K562 (cell line): ENCODE measurements around the gene CSF2. TPM values are rescaled to one million over a fixed set of nuclear protein-coding genes. Genes with fewer than 3 reads are reported as not detected.

Source experiments
- ATAC-seq: fragments of 200-7000 bp; cut with Tn5 transposase; 3 replicates; pipeline ENCODE4 v1.9.1; 2020; ENCODE audit warnings: moderate library complexity
- BruUV-seq: library from RNA; stranded (reverse); fragments of 400-500 nt; replicated peaks from 2 replicates; lab custom pipeline; 2021; lab: Mats Ljungman, UMichigan
- CTCF ChIA-PET: fragments of 300-600 bp; formaldehyde crosslinking; extraction: SDS; loops from one replicate; lab custom pipeline; 2021; ENCODE audit warnings: low intra/inter-chr PET ratio; lab: Yijun Ruan, JAX
- POLR2A ChIA-PET: fragments of 300-600, 350-650 bp; sonication (Branson Sonifier 250); formaldehyde crosslinking; extraction: SDS; loops from one replicate; lab custom pipeline; 2021; ENCODE audit warnings: antibody characterized with exemption, inconsistent platforms; lab: Yijun Ruan, JAX
- DNase-seq, 4 experiments: peaks; one replicate each; pipeline versions ENCODE4 v3.0.0 to v3.0.0-alpha.2; 2011 to 2018; ENCODE audit warnings: low spot score in 3 of 4, mixed read lengths in 3 of 4; ENCODE audit errors: extremely low read depth in 1 of 4
- FAIRE-seq: peaks from 2 replicates; lab custom pipeline; 2011; peaks lifted over from hg19 to GRCh38; lab: Jason Lieb, UNC
- H2AFZ ChIP-seq: 2 replicates; pipeline ENCODE4 v1.6.0; 2011; ENCODE audit warnings: low read depth, low read length, control low read depth, inconsistent platforms
- H3K27ac ChIP-seq: fragments of 200-600 bp; 3 replicates; pipeline ENCODE4 v1.8.0; 2011; ENCODE audit warnings: low read depth, mild to moderate bottlenecking, control low read depth, inconsistent platforms, low read length, moderate library complexity, mixed read lengths; ENCODE audit errors: extremely low read depth
- H3K27me3 ChIP-seq, 2 experiments: fragments of 300-600 bp in 1 of 2; 2 replicates in 1 of 2; 3 replicates in 1 of 2; pipeline versions ENCODE4 v1.6.0 to v1.8.0; 2011; ENCODE audit warnings: inconsistent platforms in 2 of 2, low read length in 2 of 2, mild to moderate bottlenecking in 1 of 2, mixed read lengths in 1 of 2, moderate library complexity in 1 of 2; ENCODE audit not compliant: control insufficient read depth in 2 of 2, insufficient read depth in 2 of 2
- H3K36me3 ChIP-seq: fragments of 300-600 bp; 3 replicates; pipeline ENCODE4 v1.8.0; 2011; ENCODE audit warnings: mild to moderate bottlenecking, low read length, inconsistent platforms; ENCODE audit not compliant: control insufficient read depth, insufficient read depth
- H3K4me1 ChIP-seq, 2 experiments: fragments of 200-600 bp in 1 of 2; replicated peaks in 1 of 2; 2 replicates in 1 of 2; 3 replicates in 1 of 2; pipeline versions ENCODE4 v1.5.1 to v1.8.0; 2011; ENCODE audit warnings: inconsistent platforms in 2 of 2, low read length in 2 of 2, mild to moderate bottlenecking in 1 of 2, mixed read lengths in 1 of 2, moderate library complexity in 1 of 2; ENCODE audit not compliant: control insufficient read depth in 2 of 2, insufficient read depth in 2 of 2
- H3K4me2 ChIP-seq: 2 replicates; pipeline ENCODE4 v1.6.1; 2011; ENCODE audit warnings: low read length, control low read depth, inconsistent platforms, mixed read lengths; ENCODE audit not compliant: insufficient read depth
- H3K4me3 ChIP-seq: fragments of 200-600 bp; sonication (generic), shearing (Covaris generic); 2 replicates; pipeline ENCODE4 v1.5.1; 2016; ENCODE audit warnings: control low read depth, inconsistent platforms
- H3K79me2 ChIP-seq: fragments of 200-600 bp; 3 replicates; pipeline ENCODE4 v1.8.0; 2011; ENCODE audit warnings: low read length, inconsistent platforms; ENCODE audit not compliant: control insufficient read depth, insufficient read depth
- H3K9ac ChIP-seq, 2 experiments: 2 replicates each; pipeline versions ENCODE4 v1.6.0 to v1.6.1; 2011; ENCODE audit warnings: low read depth in 2 of 2, low read length in 2 of 2, control low read depth in 1 of 2, inconsistent platforms in 1 of 2, mild to moderate bottlenecking in 1 of 2, mixed read lengths in 1 of 2; ENCODE audit not compliant: insufficient read depth in 1 of 2
- H3K9me1 ChIP-seq: one replicate; pipeline ENCODE4 v1.6.0; 2011; ENCODE audit warnings: inconsistent platforms, mild to moderate bottlenecking, low read length, moderate library complexity; ENCODE audit not compliant: control insufficient read depth, insufficient read depth
- H3K9me3 ChIP-seq: replicated peaks from 2 replicates; pipeline ENCODE4 v1.5.1; 2011; ENCODE audit warnings: low read depth, low read length, inconsistent platforms; ENCODE audit not compliant: control insufficient read depth, insufficient read depth
- H4K20me1 ChIP-seq: replicated peaks from 2 replicates; pipeline ENCODE4 v1.6.1; 2011; ENCODE audit warnings: low read length, inconsistent platforms, mixed read lengths; ENCODE audit not compliant: control insufficient read depth, insufficient read depth
- ARID2 ChIP-seq: fragments of 450-650 bp; IDR thresholded peaks from 2 replicates; pipeline ENCODE4 v1.6.1; 2017; ENCODE audit warnings: antibody characterized with exemption, mild to moderate bottlenecking
- ARID3A ChIP-seq: IDR thresholded peaks from 2 replicates; pipeline ENCODE4 v1.6.1; 2012; ENCODE audit warnings: low read depth, low read length, improper control_type of control experiment, borderline replicate concordance
- CBX5 ChIP-seq: IDR thresholded peaks from 2 replicates; pipeline ENCODE4 v1.6.1; 2014; ENCODE audit warnings: low read depth, borderline replicate concordance
- E2F1 ChIP-seq: sonication (generic); formaldehyde crosslinking; IDR thresholded peaks from 2 replicates; pipeline ENCODE4 v1.8.1; 2023; ENCODE audit warnings: mild to moderate bottlenecking, missing genetic modification reagents, moderate library complexity
- E2F6 ChIP-seq, 2 experiments: IDR thresholded peaks; 2 replicates each; pipeline ENCODE4 v1.6.1; 2011; ENCODE audit warnings: borderline replicate concordance in 1 of 2, control low read depth in 1 of 2, low read depth in 1 of 2, low read length in 1 of 2, mild to moderate bottlenecking in 1 of 2, mixed read lengths in 1 of 2, moderate library complexity in 1 of 2; ENCODE audit not compliant: insufficient read depth in 1 of 2, insufficient read length in 1 of 2, poor library complexity in 1 of 2, severe bottlenecking in 1 of 2; ENCODE audit errors: extremely low read depth in 1 of 2
- HES1 ChIP-seq: fragments of 450-650 bp; IDR thresholded peaks from 2 replicates; pipeline ENCODE4 v1.6.1; 2016; ENCODE audit warnings: low read depth, mild to moderate bottlenecking, moderate library complexity
- KAT8 ChIP-seq: fragments of 450-650 bp; IDR thresholded peaks from 2 replicates; pipeline ENCODE4 v1.6.1; 2016; ENCODE audit warnings: low read depth, mild to moderate bottlenecking
- LCOR ChIP-seq: sonication (generic); formaldehyde crosslinking; IDR thresholded peaks from 2 replicates; pipeline ENCODE4 v1.8.0; 2022; ENCODE audit warnings: mild to moderate bottlenecking, missing genetic modification reagents
- SNIP1 ChIP-seq: fragments of 450-650 bp; IDR thresholded peaks from 2 replicates; pipeline ENCODE4 v1.7.1; 2017; ENCODE audit warnings: low read depth, mild to moderate bottlenecking
- ZNF280A ChIP-seq: fragments of 450-650 bp; IDR thresholded peaks from 2 replicates; pipeline ENCODE4 v1.6.1; 2018; ENCODE audit warnings: mild to moderate bottlenecking, low read depth; ENCODE audit not compliant: partially characterized antibody
- ZNF449 ChIP-seq: fragments of 250-450 bp; sonication (Bioruptor Pico); IDR thresholded peaks from 2 replicates; pipeline ENCODE4 v1.8.0; 2022; ENCODE audit warnings: moderate library complexity, mild to moderate bottlenecking, inconsistent platforms
- WGBS: fragments of 100-300 bp; shearing (Covaris generic); methylation state at CpG from one replicate; pipeline ENCODE4 v1.1.6; 2016; ENCODE audit warnings: low coverage, mixed read lengths; ENCODE audit not compliant: insufficient coverage; ENCODE audit errors: missing lambda C conversion rate; 5-methylcytosine and 5-hydroxymethylcytosine counted together
- in situ Hi-C: fragments of 300-500 bp; cut with MboI; formaldehyde crosslinking; loops from 4 replicates; pipeline ENCODE4 v1.15.0; 2018; ENCODE audit warnings: inconsistent platforms, mixed read lengths
- intact Hi-C: fragments of 100-400 bp; cut with micrococcal nuclease; formaldehyde crosslinking; loops from 2 replicates; pipeline ENCODE4 v1.14.2; 2022
- polyA plus RNA-seq, 8 experiments: library from polyadenylated mRNA; depleted of rRNA in 4 of 8; stranded (reverse) in 5 of 8; unstranded in 3 of 8; fragments of >200 nt; fragmentation: Nextera tagmentation in 2 of 8; fragmentation: Illumina TruSeq in 1 of 8; extraction: Ambion mirVana in 2 of 8; extraction: Trizol in 1 of 8; gene quantifications; 2 replicates each; pipeline versions ENCODE4 v1.2.1 to v1.2.3, GENCODE V29; 2011 to 2014; ENCODE audit warnings: inconsistent platforms in 1 of 8, missing spikeins in 1 of 8
- total RNA-seq, 7 experiments: library from RNA; depleted of rRNA in 6 of 7; stranded (reverse); fragments of >200 nt in 6 of 7; fragmentation: Illumina TruSeq in 2 of 7; extraction: Trizol in 2 of 7; gene quantifications; 2 replicates each; pipeline versions ENCODE4 v1.2.1 to v1.2.3, GENCODE V29; 2011 to 2021; ENCODE audit warnings: low replicate concordance in 1 of 7

CSF2 gene
- total and polyA plus RNA-seq, 9 of the 15 experiments (the other 6 are each of a cell fraction or from before 2014, with no cell fraction given): 0.25 to 0.29 TPM; not detected in 7

- no peak for TF ChIP-seq E2F6 (IDR thresholded peaks at IDR 0.05; ENCODE audit: borderline replicate concordance in 1 of 2, extremely low read depth in 1 of 2, insufficient read depth in 1 of 2, insufficient read length in 1 of 2, low read depth in 1 of 2, low read length in 1 of 2, poor library complexity in 1 of 2, severe bottlenecking in 1 of 2)
- no peak for TF ChIP-seq ZNF280A
- TF ChIP-seq LCOR (CRISPR knock-in tag): no peak
Measured at GRCh38 chr5:132054697-132055440, 18.7 kb upstream of the CSF2 start (continued).

- Histone ChIP-seq H4K20me1 (no peaks in the 10 kb centered on the region), H3K4me1 (peaks cover 0 to 16% of the 10 kb centered on the region in 2 experiments; a peak in 2 of 5 replicates), H2AFZ (no peak overlapping the region), H3K4me2 (no peak overlapping the region), H3K79me2 (no peaks in the 10 kb centered on the region), H3K9ac (no peak overlapping the region), H3K27me3 (peaks cover 11 to 35% of the 10 kb centered on the region in 2 experiments; a peak in 4 of 5 replicates), H3K9me1 (no peaks in the 10 kb centered on the region), H3K27ac (no peak overlapping the region), H3K4me3 (no peak overlapping the region), H3K9me3 (no peaks in the 10 kb centered on the region), H3K36me3 (no peaks in the 10 kb centered on the region)
- in situ Hi-C loops (loop anchor here (25.0 kb wide), 1 partner anchor 332 kb away; no protein-coding TSS in a partner anchor), intact Hi-C loops (no loop called here)
- ChIA-PET POLR2A (no interaction called here), CTCF (no interaction called here)
- WGBS: 40% methylated on average over 1 of the region's 1 CpG
- no peak for ATAC-seq
- no TSS peak for BruUV-seq
- no peak for FAIRE-seq
- DNase-seq: no peak
- TF ChIP-seq ZNF449 (CRISPR knock-in tag): no peak
- TF ChIP-seq CBX5: no peak
- TF ChIP-seq ARID2: no peak
- TF ChIP-seq SNIP1: no peak
- no peak for TF ChIP-seq KAT8
- TF ChIP-seq HES1: no peak
- TF ChIP-seq E2F1: no peak
- no peak for TF ChIP-seq ARID3A
Measured at GRCh38 chr5:132055441-132055807, 18.2 kb upstream of the CSF2 start.
